Epithelial cell of esophagus (primary cell): Measurements from ENCODE around the gene FDX2.

Experiments used
- DNase-seq: peaks from one replicate; pipeline ENCODE4 v3.0.0; 2010; ENCODE audit warnings: low read depth
- H3K4me3 ChIP-seq: 2 replicates; pipeline ENCODE4 v1.5.1; 2011; ENCODE audit warnings: mild to moderate bottlenecking, low read length, control low read depth
- TF ChIP-seq, protein P1 (sequence below): IDR thresholded peaks from 2 replicates; pipeline ENCODE4 v1.5.1; 2011; ENCODE audit warnings: low read depth, mild to moderate bottlenecking, low read length, control low read depth, inconsistent platforms; ENCODE audit not compliant: insufficient read depth; ENCODE audit errors: missing control alignments

The FDX2 gene

GRCh38 chr19:10295305-10295846 lies 20.4 kb downstream of the FDX2 start:
- H3K4me3 ChIP-seq: no peak overlapping the region
- no peak for DNase-seq
- TF ChIP-seq, protein P1, sequence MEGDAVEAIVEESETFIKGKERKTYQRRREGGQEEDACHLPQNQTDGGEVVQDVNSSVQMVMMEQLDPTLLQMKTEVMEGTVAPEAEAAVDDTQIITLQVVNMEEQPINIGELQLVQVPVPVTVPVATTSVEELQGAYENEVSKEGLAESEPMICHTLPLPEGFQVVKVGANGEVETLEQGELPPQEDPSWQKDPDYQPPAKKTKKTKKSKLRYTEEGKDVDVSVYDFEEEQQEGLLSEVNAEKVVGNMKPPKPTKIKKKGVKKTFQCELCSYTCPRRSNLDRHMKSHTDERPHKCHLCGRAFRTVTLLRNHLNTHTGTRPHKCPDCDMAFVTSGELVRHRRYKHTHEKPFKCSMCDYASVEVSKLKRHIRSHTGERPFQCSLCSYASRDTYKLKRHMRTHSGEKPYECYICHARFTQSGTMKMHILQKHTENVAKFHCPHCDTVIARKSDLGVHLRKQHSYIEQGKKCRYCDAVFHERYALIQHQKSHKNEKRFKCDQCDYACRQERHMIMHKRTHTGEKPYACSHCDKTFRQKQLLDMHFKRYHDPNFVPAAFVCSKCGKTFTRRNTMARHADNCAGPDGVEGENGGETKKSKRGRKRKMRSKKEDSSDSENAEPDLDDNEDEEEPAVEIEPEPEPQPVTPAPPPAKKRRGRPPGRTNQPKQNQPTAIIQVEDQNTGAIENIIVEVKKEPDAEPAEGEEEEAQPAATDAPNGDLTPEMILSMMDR: no peak

DNA sequence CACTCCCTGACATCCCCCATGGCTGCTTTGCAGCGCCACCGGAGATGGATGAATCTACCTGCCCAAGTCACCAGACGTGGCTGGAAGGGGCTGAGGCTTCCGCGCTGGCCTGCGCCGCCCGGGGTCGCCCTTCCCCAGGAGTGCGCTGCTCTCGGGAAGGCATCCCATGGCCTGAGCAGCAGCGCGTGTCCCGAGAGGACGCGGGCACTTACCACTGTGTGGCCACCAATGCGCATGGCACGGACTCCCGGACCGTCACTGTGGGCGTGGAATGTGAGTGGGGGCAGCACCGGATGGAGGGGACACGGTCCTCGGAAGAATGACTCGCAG lies 21.5 kb downstream of the FDX2 start:
- no peak for DNase-seq
- TF ChIP-seq, protein P1: no peak
- no peak overlapping the region for H3K4me3 ChIP-seq

DNA sequence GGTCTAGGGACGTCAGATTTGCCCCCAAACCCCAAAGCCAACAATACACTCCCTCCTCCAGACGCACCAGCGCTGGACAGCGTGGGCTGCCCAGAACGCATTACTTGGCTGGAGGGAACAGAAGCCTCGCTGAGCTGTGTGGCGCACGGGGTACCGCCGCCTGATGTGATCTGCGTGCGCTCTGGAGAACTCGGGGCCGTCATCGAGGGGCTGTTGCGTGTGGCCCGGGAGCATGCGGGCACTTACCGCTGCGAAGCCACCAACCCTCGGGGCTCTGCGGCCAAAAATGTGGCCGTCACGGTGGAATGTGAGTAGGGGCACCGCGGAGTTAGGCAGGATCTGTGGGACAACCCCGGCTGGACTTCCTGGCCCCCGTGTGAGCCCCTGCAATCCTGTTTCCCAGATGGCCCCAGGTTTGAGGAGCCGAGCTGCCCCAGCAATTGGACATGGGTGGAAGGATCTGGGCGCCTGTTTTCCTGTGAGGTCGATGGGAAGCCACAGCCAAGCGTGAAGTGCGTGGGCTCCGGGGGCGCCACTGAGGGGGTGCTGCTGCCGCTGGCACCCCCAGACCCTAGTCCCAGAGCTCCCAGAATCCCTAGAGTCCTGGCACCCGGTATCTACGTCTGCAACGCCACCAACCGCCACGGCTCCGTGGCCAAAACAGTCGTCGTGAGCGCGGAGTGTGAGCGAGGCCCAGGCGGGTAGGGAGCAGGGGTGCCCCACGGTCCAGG lies 22.0 kb downstream of the FDX2 start:
- TF ChIP-seq, protein P1: no peak
- H3K4me3 ChIP-seq: no peak overlapping the region
- no peak for DNase-seq

DNA sequence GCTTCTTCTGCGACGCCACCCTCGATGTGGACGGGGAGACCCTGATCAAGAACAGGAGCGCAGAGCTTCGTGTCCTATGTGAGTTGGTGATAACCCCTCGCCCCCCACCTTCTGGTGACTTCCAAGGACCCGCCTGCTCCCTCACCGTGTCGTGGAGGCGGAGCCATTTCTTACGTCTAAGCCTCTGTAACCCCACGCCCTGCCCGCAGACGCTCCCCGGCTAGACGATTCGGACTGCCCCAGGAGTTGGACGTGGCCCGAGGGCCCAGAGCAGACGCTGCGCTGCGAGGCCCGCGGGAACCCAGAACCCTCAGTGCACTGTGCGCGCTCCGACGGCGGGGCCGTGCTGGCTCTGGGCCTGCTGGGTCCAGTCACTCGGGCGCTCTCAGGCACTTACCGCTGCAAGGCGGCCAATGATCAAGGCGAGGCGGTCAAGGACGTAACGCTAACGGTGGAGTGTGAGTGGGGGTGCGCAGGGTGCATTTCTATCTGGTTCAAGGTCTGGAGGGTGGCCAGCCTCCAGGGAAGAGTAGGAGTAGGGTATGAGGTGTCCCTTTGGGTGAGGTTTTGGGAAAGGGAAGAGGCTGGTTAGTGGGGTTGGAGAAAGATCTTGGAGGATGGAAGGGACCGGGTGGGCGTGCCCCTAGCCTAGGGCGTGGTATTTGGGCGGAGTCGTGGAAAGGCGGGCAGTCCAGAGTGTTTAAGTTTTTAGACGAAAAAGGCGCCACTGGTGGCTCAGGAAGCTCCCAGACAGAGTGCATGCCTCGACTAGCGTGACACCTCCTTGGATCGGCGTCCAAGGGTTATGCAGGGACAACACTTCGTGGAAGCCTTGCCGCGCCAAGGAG lies 22.8 kb downstream of the FDX2 start:
- no peak for DNase-seq
- TF ChIP-seq, protein P1: no peak
- H3K4me3 ChIP-seq: no peak overlapping the region

DNA sequence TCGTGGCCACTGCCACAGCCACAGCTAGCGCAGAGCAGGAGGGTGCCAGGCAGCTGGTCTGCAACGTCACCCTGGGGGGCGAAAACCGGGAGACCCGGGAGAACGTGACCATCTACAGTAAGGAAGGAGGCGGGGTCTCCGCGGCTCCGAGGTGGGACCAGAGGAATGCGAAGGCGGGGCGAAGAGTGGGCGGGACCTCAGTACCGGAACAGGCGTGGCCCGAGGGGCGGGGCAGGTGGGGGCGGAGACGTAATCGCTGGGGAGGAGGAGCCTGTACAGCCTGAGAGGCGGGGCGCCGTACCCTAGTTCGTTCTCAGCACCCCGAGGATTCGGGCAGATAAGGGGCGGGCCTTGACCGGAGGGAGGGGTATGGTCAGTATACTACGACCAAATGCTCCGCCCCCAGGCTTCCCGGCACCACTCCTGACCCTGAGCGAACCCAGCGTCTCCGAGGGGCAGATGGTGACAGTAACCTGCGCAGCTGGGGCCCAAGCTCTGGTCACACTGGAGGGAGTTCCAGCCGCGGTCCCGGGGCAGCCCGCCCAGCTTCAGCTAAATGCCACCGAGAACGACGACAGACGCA lies 23.5 kb downstream of the FDX2 start:
- peak; percentile 85 for DNase-seq
- H3K4me3 ChIP-seq: peak overlapping the region; percentile 53
- TF ChIP-seq, protein P1: no peak

DNA sequence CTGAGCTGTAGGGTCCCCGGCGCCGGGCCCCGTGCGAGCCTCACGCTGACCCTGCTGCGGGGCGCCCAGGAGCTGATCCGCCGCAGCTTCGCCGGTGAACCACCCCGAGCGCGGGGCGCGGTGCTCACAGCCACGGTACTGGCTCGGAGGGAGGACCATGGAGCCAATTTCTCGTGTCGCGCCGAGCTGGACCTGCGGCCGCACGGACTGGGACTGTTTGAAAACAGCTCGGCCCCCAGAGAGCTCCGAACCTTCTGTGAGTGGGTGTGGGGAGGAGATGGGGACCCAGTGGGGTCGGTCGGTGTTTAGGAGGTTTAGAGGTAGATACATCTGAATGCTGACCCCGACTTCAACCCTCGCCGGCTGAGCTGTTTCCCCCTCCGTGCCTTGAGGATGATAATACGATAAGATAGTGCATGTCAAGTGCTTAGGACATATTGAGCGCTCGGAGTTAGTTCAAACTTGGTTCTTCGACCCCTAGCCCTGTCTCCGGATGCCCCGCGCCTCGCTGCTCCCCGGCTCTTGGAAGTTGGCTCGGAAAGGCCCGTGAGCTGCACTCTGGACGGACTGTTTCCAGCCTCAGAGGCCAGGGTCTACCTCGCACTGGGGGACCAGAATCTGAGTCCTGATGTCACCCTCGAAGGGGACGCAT lies 24.1 kb downstream of the FDX2 start:
- peak overlapping the region; percentile 53 for H3K4me3 ChIP-seq
- TF ChIP-seq, protein P1: no peak
- DNase-seq: no peak
